GM10847 (cell line): Measurements from ENCODE around the gene PHKG1.

Experiments
- POLR2A ChIP-seq: IDR thresholded peaks from 2 replicates; pipeline ENCODE4 v1.6.1; 2011; ENCODE audit not compliant: insufficient read length; ENCODE audit errors: extremely low read depth

Gene PHKG1

GRCh38 chr7:56046721-56047445, 45.9 kb downstream of the PHKG1 start:
- TF ChIP-seq POLR2A, result no peak

GRCh38 chr7:56040730-56041129, 52.0 kb downstream of the PHKG1 start:
- TF ChIP-seq POLR2A, result no peak

DNA sequence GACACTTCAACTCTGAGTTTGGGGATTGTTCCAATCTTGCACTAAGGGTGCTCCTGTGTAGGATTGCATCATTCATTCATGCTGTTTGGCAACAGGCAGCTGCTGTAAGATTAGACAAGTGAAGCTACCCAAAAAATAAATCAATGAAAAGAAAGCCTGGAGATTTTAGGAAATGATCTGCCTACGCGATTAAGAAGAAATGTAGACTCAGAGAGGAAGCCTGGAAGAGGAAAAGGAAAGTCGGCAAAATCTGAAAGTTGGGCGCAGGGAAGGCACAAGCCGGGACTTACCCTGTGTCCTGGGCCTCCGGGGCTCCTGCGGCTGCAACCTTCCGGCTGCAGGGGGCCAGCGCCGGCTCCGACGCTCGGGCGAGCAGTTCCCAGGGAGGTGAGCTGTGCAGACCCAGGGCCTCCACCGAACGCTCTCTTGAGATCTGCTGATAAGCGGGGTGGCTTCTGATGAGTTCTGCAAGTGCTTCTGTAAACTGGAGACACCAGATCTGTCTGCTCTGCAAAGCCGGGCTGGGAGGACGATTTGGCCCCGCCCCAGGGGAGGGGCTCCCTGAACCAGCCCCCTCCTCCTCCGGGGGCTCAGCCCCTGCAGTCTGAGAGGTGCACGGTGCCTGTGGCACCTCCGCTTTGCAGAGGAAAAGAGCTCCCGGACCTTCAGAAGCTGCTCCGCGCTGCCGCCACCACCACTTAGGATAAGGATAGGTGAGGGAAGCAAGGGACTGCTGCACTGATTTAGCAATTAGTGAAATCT, 58.9 kb downstream of the PHKG1 start:
- peak; percentile 35 for TF ChIP-seq POLR2A

GRCh38 chr7:56030340-56030739, 62.4 kb downstream of the PHKG1 start:
- TF ChIP-seq POLR2A, result no peak
